ENCODE results near the gene MCC. TPM values are rescaled to one million over a fixed set of nuclear protein-coding genes. Genes with fewer than 3 reads are reported as not detected.
A peak's percentile ranks its signal among the peaks of the same experiment; 100 is the strongest.

Gene MCC
- total RNA-seq, 1 donor from 2014 or later = 22.7 TPM

DNA sequence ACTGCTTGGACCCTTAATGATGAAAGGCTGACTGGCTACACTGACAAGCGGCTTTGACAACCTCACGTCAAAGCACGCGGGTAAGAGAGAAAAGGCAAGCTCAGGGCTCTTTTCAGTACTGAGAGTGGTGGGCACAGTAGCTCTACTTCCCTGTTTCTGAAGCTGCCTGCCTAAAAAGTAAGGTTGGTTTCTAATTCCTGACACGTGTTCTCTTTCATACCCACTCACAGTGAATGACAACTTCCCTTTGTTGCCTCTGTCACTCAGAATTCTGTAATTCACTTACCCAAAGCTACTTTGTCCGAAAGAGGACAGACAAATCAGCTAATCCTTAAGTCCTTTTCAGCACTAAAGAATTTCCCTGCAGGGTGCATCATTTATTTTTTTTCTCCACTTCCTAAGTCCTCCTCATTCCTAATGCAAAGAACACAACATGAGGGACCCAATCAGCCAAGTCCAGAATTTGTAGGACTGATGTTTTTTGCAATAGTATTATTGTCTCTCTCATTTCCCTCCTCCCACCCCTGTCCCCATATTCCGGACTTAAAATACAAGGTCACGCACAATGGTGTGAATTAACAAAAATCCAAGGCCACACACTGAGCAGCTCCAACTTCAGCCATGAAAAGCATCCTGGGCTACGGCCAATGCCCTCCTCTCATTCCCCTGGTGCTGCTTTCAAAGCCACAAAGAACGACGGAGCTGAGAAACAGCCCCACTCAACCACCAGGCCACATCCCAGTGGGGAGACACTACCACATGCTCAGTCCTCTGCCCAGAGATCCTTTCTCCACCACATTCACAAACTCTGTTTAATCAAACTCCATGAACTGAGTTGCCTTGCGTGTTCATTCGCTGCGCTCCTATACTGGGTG lies 274.5 kb downstream of the MCC start:
- no peak for DNase-seq (ENCODE audit: low spot score)
- Mint-ChIP-seq H3K4me1 (ENCODE audit: unreplicated experiment) (peaks cover 17% of the 10 kb centered on the region), H3K4me3 (ENCODE audit: unreplicated experiment) (no peak overlapping the region), H3K27ac (ENCODE audit: unreplicated experiment) (no peak overlapping the region), H3K36me3 (ENCODE audit: low read depth, unreplicated experiment) (no peaks in the 10 kb centered on the region), H3K27me3 (ENCODE audit: unreplicated experiment) (peaks cover 3% of the 10 kb centered on the region), H3K9me3 (ENCODE audit: unreplicated experiment) (no peaks in the 10 kb centered on the region)
- TF ChIP-seq, protein P1, sequence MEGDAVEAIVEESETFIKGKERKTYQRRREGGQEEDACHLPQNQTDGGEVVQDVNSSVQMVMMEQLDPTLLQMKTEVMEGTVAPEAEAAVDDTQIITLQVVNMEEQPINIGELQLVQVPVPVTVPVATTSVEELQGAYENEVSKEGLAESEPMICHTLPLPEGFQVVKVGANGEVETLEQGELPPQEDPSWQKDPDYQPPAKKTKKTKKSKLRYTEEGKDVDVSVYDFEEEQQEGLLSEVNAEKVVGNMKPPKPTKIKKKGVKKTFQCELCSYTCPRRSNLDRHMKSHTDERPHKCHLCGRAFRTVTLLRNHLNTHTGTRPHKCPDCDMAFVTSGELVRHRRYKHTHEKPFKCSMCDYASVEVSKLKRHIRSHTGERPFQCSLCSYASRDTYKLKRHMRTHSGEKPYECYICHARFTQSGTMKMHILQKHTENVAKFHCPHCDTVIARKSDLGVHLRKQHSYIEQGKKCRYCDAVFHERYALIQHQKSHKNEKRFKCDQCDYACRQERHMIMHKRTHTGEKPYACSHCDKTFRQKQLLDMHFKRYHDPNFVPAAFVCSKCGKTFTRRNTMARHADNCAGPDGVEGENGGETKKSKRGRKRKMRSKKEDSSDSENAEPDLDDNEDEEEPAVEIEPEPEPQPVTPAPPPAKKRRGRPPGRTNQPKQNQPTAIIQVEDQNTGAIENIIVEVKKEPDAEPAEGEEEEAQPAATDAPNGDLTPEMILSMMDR (IDR thresholded peaks at IDR 0.05; ENCODE audit: unreplicated experiment) = no peak

DNA sequence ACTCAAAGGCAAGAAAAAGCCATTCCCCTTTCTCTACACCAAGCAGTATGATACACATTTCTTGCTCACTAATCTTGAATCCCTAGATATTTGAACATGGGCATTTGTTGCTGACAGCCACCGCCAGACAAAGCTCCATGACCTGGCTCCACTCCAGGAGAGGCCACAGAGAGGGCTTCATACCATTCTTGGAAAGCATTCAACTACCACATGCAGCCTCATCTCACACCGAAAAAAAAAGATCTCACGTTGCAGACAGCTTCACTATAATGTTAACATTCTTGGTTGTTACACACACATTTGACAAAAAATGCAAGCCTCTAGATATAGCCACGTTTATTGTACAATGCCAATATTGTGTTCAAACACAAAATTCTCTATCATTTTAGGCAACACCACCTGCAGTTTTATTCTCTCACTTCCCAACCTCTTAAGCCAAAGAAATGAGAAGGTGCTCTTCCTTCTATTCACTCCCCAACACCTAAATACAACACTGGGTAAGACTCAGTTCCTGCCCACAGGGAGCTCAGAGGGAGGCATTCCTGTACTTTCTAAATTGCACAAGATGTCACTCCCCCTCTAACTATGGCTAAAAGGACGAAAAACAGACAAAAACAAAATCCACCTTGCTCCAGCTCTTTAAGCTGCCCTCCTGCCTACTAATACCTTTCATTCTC lies 275.9 kb downstream of the MCC start:
- Mint-ChIP-seq H3K4me3 (ENCODE audit: unreplicated experiment) (no peak overlapping the region), H3K36me3 (ENCODE audit: low read depth, unreplicated experiment) (no peaks in the 10 kb centered on the region), H3K27ac (ENCODE audit: unreplicated experiment) (no peak overlapping the region), H3K9me3 (ENCODE audit: unreplicated experiment) (no peaks in the 10 kb centered on the region), H3K4me1 (ENCODE audit: unreplicated experiment) (peaks cover 5% of the 10 kb centered on the region), H3K27me3 (ENCODE audit: unreplicated experiment) (peaks cover 3% of the 10 kb centered on the region)
- TF ChIP-seq, protein P1 (IDR thresholded peaks at IDR 0.05; ENCODE audit: unreplicated experiment) = no peak
- DNase-seq (ENCODE audit: low spot score) = no peak

DNA sequence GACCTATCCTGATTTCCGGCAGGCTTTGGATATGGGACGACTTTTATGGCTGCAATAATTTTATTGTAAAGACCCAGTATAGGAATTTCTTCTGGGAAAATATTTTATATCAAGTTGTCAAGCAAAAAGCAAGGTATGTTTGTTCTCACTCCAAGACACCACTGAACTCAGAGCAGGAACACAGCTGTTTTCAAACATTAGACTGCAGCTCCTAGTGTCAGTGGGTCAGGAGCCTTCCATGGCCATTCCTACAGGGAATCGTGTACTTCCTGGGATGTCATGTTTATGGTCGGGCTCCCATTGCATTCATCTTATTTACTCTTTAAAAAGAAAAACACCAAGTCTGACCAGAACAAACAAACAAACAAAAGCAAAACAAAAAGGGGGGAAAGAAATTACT lies 278.8 kb downstream of the MCC start:
- Mint-ChIP-seq H3K27ac (ENCODE audit: unreplicated experiment) (no peak overlapping the region), H3K9me3 (ENCODE audit: unreplicated experiment) (no peaks in the 10 kb centered on the region), H3K36me3 (ENCODE audit: low read depth, unreplicated experiment) (no peaks in the 10 kb centered on the region), H3K4me1 (ENCODE audit: unreplicated experiment) (peaks cover 23% of the 10 kb centered on the region), H3K4me3 (ENCODE audit: unreplicated experiment) (no peak overlapping the region), H3K27me3 (ENCODE audit: unreplicated experiment) (no peaks in the 10 kb centered on the region)
- DNase-seq (ENCODE audit: low spot score) = no peak
- TF ChIP-seq, protein P1 (IDR thresholded peaks at IDR 0.05; ENCODE audit: unreplicated experiment) = no peak

DNA sequence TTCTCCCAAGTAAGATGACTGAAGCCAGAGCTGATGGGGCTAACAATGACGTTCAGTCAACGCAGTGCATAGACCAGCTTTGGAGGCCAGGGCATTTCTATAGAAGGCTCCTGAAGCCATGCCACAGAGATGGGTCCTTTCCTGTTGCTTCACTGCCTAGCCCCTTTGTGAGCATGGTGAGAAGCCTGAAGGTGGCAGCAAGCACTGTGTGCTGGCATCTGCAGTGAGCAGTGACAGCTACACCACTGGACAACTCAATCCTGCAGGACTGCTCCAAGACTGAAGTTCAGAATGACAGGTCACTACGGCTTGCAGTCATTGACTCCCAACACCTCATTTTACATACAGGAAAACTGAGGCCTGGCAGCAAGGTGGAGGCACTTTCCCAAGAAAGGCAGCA lies 282.4 kb downstream of the MCC start:
- H3K27ac Mint-ChIP-seq (ENCODE audit: unreplicated experiment) = peak overlapping the region; percentile 42
- H3K27me3 Mint-ChIP-seq (ENCODE audit: unreplicated experiment) = no peaks in the 10 kb centered on the region
- no peak for DNase-seq (ENCODE audit: low spot score)
- H3K4me1 Mint-ChIP-seq (ENCODE audit: unreplicated experiment) = peaks cover 39% of the 10 kb centered on the region
- no peak overlapping the region for H3K4me3 Mint-ChIP-seq (ENCODE audit: unreplicated experiment)
- TF ChIP-seq, protein P1 (IDR thresholded peaks at IDR 0.05; ENCODE audit: unreplicated experiment) = no peak
- H3K36me3 Mint-ChIP-seq (ENCODE audit: low read depth, unreplicated experiment) = no peaks in the 10 kb centered on the region
- H3K9me3 Mint-ChIP-seq (ENCODE audit: unreplicated experiment) = no peaks in the 10 kb centered on the region

DNA sequence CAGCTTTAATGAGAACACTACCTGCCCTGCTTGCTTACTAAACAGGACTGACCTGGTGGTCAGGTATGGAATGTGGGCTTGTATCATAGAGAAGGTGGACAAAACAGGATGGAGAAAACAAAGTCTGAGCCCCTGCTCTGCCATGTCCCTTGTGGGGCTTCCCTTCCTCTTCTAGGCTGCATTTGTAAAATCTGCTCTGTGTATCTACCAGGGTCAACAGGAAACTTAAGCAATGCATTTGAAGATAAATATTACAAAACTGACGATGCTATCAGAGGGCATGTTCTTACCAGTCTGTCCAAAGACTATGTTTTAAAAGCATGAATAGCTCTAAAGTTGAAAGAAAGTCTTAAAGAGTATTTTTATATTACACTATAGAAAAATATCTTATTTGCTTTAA lies 282.9 kb downstream of the MCC start:
- H3K36me3 Mint-ChIP-seq (ENCODE audit: low read depth, unreplicated experiment) = no peaks in the 10 kb centered on the region
- H3K9me3 Mint-ChIP-seq (ENCODE audit: unreplicated experiment) = no peaks in the 10 kb centered on the region
- TF ChIP-seq, protein P1 (IDR thresholded peaks at IDR 0.05; ENCODE audit: unreplicated experiment) = no peak
- peaks cover 43% of the 10 kb centered on the region for H3K4me1 Mint-ChIP-seq (ENCODE audit: unreplicated experiment)
- no peaks in the 10 kb centered on the region for H3K27me3 Mint-ChIP-seq (ENCODE audit: unreplicated experiment)
- DNase-seq (ENCODE audit: low spot score) = no peak
- H3K4me3 Mint-ChIP-seq (ENCODE audit: unreplicated experiment) = no peak overlapping the region
- peak overlapping the region; percentile 90 for H3K27ac Mint-ChIP-seq (ENCODE audit: unreplicated experiment)

All from endothelial cell (in vitro differentiated cells).